Measurements from ENCODE around the gene C7orf57.
"Not testable (repeated sequence)": the region's sequence is repeated elsewhere in the genome, so short reads cannot be mapped to it uniquely, and the experiment has no call there.

C7orf57 gene

GRCh38 chr7:48035301-48035966, at the start of gene C7orf57:
C7orf57 (plus strand) TSS chr7:48035543; CDS start chr7:48036309, 766 bp downstream.
- peak; percentile 52 for DNase-seq

- DNase-seq: no peak
Measured at GRCh38 chr7:47988496-47989386, 46.6 kb upstream of the C7orf57 start.

GRCh38 chr7:47989607-47990400, 45.5 kb upstream of the C7orf57 start:
- not testable (repeated sequence) for DNase-seq

- DNase-seq: no peak
Measured at GRCh38 chr7:47990592-47990991, 44.8 kb upstream of the C7orf57 start.

GRCh38 chr7:47991270-47991669, 44.1 kb upstream of the C7orf57 start:
- no peak for DNase-seq

- DNase-seq: no peak
Measured at GRCh38 chr7:47991741-47992311, 43.5 kb upstream of the C7orf57 start.

GRCh38 chr7:47992446-47992845, 42.9 kb upstream of the C7orf57 start:
- no peak for DNase-seq

GRCh38 chr7:47999413-47999812, 35.9 kb upstream of the C7orf57 start:
- DNase-seq: no peak

GRCh38 chr7:48000164-48000563, 35.2 kb upstream of the C7orf57 start:
- not testable (repeated sequence) for DNase-seq

GRCh38 chr7:48004032-48004431, 31.3 kb upstream of the C7orf57 start:
- peak; percentile 92 for DNase-seq

- DNase-seq: no peak
Measured at GRCh38 chr7:48004638-48005037, 30.7 kb upstream of the C7orf57 start.

- no peak for DNase-seq
Measured at GRCh38 chr7:48006866-48007265, 28.5 kb upstream of the C7orf57 start.

- no peak for DNase-seq
Measured at GRCh38 chr7:48009257-48009656, 26.1 kb upstream of the C7orf57 start.

GRCh38 chr7:48009954-48010353, 25.4 kb upstream of the C7orf57 start:
- DNase-seq: no peak

- DNase-seq: no peak
Measured at GRCh38 chr7:48011323-48011722, 24.0 kb upstream of the C7orf57 start.

- no peak for DNase-seq
Measured at GRCh38 chr7:48011951-48012350, 23.4 kb upstream of the C7orf57 start.

GRCh38 chr7:48016641-48017040, 18.7 kb upstream of the C7orf57 start:
- no peak for DNase-seq

GRCh38 chr7:48017674-48018073, 17.7 kb upstream of the C7orf57 start:
- no peak for DNase-seq

GRCh38 chr7:48025624-48026023, 9.7 kb upstream of the C7orf57 start:
- no peak for DNase-seq

- no peak for DNase-seq
Measured at GRCh38 chr7:48028938-48029337, 6.4 kb upstream of the C7orf57 start, which contains the start of gene SUN3. SUN3 (minus strand) TSS chr7:48029107; CDS start chr7:48028938, 169 bp downstream.

GRCh38 chr7:48031111-48031510, 4.2 kb upstream of the C7orf57 start:
- no peak for DNase-seq

- DNase-seq: no peak
Measured at GRCh38 chr7:48033922-48034321, 1.4 kb upstream of the C7orf57 start.

- no peak for DNase-seq
Measured at GRCh38 chr7:48035967-48036478, 680 bp downstream of the C7orf57 start.

Measured in NCI-H446 treated with DMSO at 0.1 percent for 48 hours (cell line).